Measurements from ENCODE around the gene GPR160. TPM values are rescaled to one million over a fixed set of nuclear protein-coding genes. Genes with fewer than 3 reads are reported as not detected.

The GPR160 gene
- total RNA-seq, 1 experiment from 2014 or later = 9.9 TPM

- H3K27ac ChIP-seq (ENCODE audit: low read depth, low read length) = no peak overlapping the region
- RAD21 ChIA-PET (ENCODE audit: low non-redundant PET in 1 of 2, low total read pairs in 2 of 2, uncharacterized antibody in 2 of 2, unreplicated experiment in 2 of 2) = no interaction called here
- POLR2A ChIA-PET = no interaction called here
- H3K4me2 ChIP-seq (ENCODE audit: low read length) = no peak overlapping the region
- no peak overlapping the region for H3K4me3 ChIP-seq (replicated peaks in 1 of 2; ENCODE audit: low read depth in 1 of 2, low read length in 2 of 2)
- no peaks in the 10 kb centered on the region for H3K27me3 ChIP-seq (ENCODE audit: insufficient read depth, low read length)
- no peak overlapping the region for H3K9ac ChIP-seq (ENCODE audit: low read length)
- no peaks in the 10 kb centered on the region for H3K79me2 ChIP-seq (ENCODE audit: insufficient read depth, low read length)
- H3K9me3 ChIP-seq (ENCODE audit: control insufficient read depth in 1 of 2, insufficient read depth in 1 of 2, low read depth in 1 of 2, low read length in 2 of 2) = no peaks in the 10 kb centered on the region
- no peak overlapping the region for H2AFZ ChIP-seq (ENCODE audit: low read depth, low read length, poor library complexity, severe bottlenecking)
- CTCF ChIA-PET = interaction anchor here (1.6 kb wide), 1 partner anchor 16 kb away, joined by 4 read pairs; no protein-coding TSS in a partner anchor
- BruUV-seq (replicated peaks) = no TSS peak
- H4K20me1 ChIP-seq (ENCODE audit: insufficient read depth) = no peaks in the 10 kb centered on the region
- TF ChIP-seq CEBPB (IDR thresholded peaks at IDR 0.05; ENCODE audit: low read depth) = no peak
- no peak for TF ChIP-seq CBX3 (IDR thresholded peaks at IDR 0.05; ENCODE audit: low read depth)
- no peak for TF ChIP-seq ATF3 (IDR thresholded peaks at IDR 0.05)
- TF ChIP-seq EGR1 (IDR thresholded peaks at IDR 0.05; ENCODE audit: low read depth) = no peak
- no peak for TF ChIP-seq MAX (IDR thresholded peaks at IDR 0.05)
- no peak for TF ChIP-seq ELF1 (IDR thresholded peaks at IDR 0.05; ENCODE audit: borderline replicate concordance, low read depth)
- TF ChIP-seq RAD21 (IDR thresholded peaks at IDR 0.05; ENCODE audit: low read depth) = no peak
- no peak for TF ChIP-seq POLR2A (IDR thresholded peaks at IDR 0.05; ENCODE audit: borderline replicate concordance, extremely low read depth, insufficient read depth, insufficient read length)
- no peak for TF ChIP-seq SIN3A (IDR thresholded peaks at IDR 0.05; ENCODE audit: low read depth)
- no peak for TF ChIP-seq ZNF274 (IDR thresholded peaks at IDR 0.05; ENCODE audit: low read depth, low read length)
- TF ChIP-seq EZH2phosphoT487 (IDR thresholded peaks at IDR 0.05; ENCODE audit: borderline replicate concordance) = no peak
- TF ChIP-seq JUND (IDR thresholded peaks at IDR 0.05) = no peak
- TF ChIP-seq SP1 (IDR thresholded peaks at IDR 0.05; ENCODE audit: low read depth) = no peak
- no peak for TF ChIP-seq TCF7L2 (IDR thresholded peaks at IDR 0.05; ENCODE audit: borderline replicate concordance, extremely low read depth, insufficient read depth, insufficient read length)
- TF ChIP-seq CTCF (IDR thresholded peaks at IDR 0.05 in 2 of 3, conservative IDR thresholded peaks at IDR 0.05 in 1 of 3; ENCODE audit: borderline replicate concordance in 1 of 3, insufficient read depth in 1 of 3, low read depth in 2 of 3, low read length in 2 of 3) = no peak
- no peak for TF ChIP-seq ZFX (IDR thresholded peaks at IDR 0.05)
- TF ChIP-seq FOSL1 (IDR thresholded peaks at IDR 0.05; ENCODE audit: low read depth) = no peak
- TF ChIP-seq REST (IDR thresholded peaks at IDR 0.05; ENCODE audit: low read depth) = no peak
- intact Hi-C loops (cut with micrococcal nuclease) = no loop called here
- ATAC-seq (no peak), DNase-seq (ENCODE audit: low read depth, low spot score) (no peak)
- H3K9me2 ChIP-seq (ENCODE audit: insufficient read depth) = no peaks in the 10 kb centered on the region
- H3K4me1 ChIP-seq (ENCODE audit: control insufficient read depth in 1 of 2, insufficient read depth in 2 of 2, low read length in 2 of 2) = no peaks in the 10 kb centered on the region
- no peaks in the 10 kb centered on the region for H3K36me3 ChIP-seq (ENCODE audit: control insufficient read depth in 1 of 2, insufficient read depth in 2 of 2, low read length in 2 of 2)
Observed at GRCh38 chr3:170022336-170022735, 15.5 kb upstream of the GPR160 start.
